SKM-1 (cell line): Measurements from ENCODE around the gene GPR183.
A peak's percentile ranks its signal among the peaks of the same experiment; 100 is the strongest.

Source experiments
- DNase-seq: peaks from one replicate; lab custom pipeline; 2025; ENCODE audit not compliant: unreplicated experiment; lab: John Stamatoyannopoulos, UW

GPR183 gene

GRCh38 chr13:99295488-99296252, 11.5 kb downstream of the GPR183 start:
- no peak for DNase-seq

- DNase-seq, result no peak
Measured at GRCh38 chr13:99294958-99295357, 12.2 kb downstream of the GPR183 start.

DNA sequence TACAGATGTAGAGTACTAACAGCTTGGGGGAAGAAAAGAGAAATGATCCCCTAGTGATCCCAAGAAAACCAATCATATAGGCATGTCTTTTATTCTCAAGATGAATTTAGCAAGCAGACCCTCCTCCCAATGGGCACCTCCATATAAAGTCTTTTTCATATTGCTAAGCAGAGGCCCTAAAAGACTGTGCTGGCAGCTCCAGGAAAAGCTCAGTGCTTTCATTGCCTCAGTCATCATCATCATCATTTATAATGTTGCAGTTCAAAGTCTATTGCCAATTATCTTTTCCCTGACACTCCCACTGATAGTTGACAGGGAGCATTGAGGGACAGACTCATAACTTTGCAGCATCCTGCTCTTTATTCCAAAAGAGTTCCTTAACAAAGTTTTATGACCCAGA, 13.0 kb downstream of the GPR183 start:
- no peak for DNase-seq

DNA sequence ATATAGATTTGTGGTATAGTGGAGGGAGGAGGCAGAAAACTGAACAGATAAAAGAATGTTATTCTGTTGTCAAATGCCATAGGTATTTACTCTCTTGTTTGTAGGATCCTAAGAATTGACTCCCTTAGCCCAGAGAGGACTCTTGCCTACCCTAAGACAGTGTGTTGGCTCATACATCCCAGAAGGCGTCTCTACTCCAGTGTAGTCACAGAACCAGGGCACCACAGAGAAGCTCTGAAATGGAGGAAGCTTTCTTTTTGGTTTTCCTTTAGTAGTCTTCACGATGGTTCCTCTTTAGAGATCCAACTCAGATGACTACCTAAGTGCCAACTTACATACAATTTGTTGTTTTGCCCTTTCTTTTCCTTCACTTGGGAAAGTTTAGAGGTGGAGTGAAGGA, 14.0 kb downstream of the GPR183 start:
- no peak for DNase-seq

GRCh38 chr13:99290894-99291293, 16.3 kb downstream of the GPR183 start:
- DNase-seq, result no peak

- DNase-seq, result no peak
Measured at GRCh38 chr13:99289674-99290337, 17.4 kb downstream of the GPR183 start.

DNA sequence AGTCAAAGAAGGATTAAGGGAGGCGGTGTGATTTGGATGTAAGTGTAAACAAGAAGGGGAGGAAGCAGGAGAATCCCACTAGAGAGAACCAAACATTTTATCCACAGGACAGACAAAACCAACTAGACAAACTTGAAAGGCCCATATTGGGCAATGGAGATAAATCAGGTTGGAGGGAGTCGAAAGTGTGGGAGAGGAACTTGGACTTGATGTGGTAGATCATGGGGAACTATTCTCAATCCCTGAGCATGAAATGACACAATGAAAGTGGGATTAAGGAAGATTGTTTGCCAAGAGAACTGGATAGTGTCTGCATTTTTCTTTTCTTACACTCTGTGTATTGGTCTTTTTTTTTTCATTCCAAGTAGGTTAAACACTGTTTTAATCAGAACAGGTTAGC, 17.9 kb downstream of the GPR183 start:
- DNase-seq, result no peak

- DNase-seq, result no peak
Measured at GRCh38 chr13:99288089-99288488, 19.1 kb downstream of the GPR183 start.

DNA sequence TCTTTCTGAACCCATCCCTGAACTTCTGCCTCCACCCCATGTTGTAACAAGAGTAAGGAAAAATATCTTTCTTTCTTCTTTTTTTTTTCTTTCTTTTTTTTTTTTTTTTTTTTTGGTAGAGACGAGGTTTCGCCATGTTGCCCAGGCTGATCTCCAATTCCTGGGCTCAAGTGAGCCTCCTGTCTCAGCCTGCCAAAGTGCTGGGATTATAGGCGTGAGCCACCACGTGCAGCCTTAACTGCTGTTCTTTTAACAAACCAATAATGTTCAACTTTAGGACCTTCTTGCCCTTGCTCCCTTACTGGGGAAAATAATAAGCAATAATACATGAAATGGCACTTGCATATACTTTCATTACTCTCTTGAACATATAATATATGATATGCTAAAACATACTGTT, 19.6 kb downstream of the GPR183 start:
- no peak for DNase-seq

GRCh38 chr13:99285432-99286182, 21.6 kb downstream of the GPR183 start:
- DNase-seq, result no peak

- no peak for DNase-seq
Measured at GRCh38 chr13:99282264-99283231, 24.7 kb downstream of the GPR183 start.

GRCh38 chr13:99281811-99282263, 25.4 kb downstream of the GPR183 start:
- peak; percentile 92 for DNase-seq

GRCh38 chr13:99280166-99280565, 27.0 kb downstream of the GPR183 start:
- DNase-seq, result no peak

DNA sequence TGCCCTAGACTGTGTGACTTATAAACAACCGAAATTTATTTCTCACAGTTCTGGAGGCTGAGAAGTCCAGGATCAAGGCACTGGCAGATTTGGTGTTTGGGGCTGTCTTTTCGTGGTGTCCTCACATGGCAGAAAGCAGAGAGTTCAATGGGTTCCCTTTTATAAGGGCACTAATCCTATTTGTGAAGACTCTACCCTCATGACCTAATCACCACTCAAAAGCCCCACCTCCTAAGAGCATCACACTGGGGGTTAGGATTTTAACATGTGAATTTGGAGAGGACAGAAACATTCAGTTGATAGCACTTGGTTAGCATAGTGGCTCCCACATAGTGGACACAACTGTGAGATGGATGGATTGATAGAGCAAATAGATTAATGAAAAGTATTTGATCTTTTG, 27.6 kb downstream of the GPR183 start:
- no peak for DNase-seq

DNA sequence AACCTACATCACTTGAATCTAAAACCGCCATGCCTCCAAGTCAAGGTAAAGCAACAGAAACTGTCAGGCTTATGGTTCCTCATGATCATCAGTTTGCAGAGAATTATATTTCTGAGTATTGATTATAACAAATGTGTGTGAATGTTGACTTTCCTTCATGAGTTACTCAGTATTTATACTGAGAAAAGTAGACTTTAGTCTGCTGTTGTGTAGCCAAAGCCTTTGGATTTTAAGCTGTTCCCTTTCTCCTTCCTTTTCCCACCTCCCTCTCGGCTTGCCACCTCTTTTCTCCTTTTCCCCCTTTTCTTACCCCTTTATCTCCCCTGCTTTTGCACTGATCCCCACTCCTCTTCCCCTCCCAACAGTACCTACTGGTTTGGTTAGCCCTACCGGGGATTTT, 28.4 kb downstream of the GPR183 start:
- no peak for DNase-seq

DNA sequence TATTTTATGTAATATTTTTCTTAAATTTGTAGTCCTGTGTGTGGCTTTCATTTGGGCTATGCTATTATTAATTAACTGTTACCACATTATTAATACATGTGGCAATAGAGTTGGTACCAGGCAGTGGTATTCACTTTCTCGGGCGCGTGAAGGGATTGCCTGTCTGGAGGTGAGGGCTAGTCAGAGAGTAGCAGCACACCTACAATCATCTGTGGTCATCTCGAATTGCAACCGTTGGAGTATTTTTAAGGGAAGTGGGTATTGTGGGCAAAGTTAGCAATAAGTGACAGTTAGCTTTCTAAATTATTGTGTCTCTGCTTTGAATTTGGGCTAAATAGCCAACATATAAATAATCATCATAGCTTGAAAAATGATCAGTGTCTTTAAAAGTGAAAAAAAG, 29.0 kb downstream of the GPR183 start:
- peak; percentile 42 for DNase-seq

DNA sequence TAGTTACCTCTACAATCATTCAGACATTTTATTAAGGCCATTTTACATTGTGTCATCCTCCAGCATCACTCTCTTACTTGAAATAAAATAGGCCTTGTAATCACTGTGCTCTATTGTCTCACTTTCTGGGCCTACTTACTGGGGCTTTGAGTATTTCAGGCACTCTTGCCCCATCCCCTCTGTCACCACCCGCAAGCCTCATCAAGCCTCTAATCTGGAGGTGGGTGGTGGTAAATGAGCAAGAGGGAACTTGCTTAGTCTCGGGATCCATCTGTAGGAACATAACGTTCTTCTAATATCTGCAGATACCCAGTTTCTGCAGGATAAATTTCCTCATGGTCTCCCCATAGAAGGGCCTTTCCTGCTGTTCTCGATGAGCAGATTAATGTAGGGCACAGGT, 29.6 kb downstream of the GPR183 start:
- peak; percentile 65 for DNase-seq

- no peak for DNase-seq
Measured at GRCh38 chr13:99276706-99277105, 30.5 kb downstream of the GPR183 start.

- DNase-seq, result no peak
Measured at GRCh38 chr13:99275093-99275469, 32.1 kb downstream of the GPR183 start.

- no peak for DNase-seq
Measured at GRCh38 chr13:99273128-99273527, 34.1 kb downstream of the GPR183 start.

DNA sequence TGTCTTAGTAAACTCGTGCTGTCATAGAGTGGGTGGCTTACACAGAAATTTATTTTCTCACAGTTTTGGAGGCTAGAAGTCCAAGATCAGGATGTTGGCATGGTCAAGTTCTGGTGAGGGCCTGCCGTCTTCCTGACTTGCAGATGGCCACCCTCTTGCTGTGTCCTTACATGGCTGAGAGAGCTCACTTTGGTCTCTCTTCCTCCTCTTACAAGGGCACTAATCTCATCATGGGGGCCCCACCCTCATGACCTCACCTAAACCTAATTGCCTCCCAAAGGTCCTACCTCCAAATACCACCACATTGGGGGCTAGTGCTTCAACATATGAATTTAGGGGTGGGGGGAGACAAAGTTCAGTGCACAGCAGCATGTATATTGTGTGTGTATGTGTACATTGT, 34.7 kb downstream of the GPR183 start:
- no peak for DNase-seq
